GM18505 (cell line): ENCODE results near the gene FAR2.
A peak's percentile ranks its signal among the peaks of the same experiment; 100 is the strongest.

Experiments
- ATAC-seq: cut with Tn5 transposase; IDR thresholded peaks from one replicate; pipeline ENCODE4 v1.9.1; 2021; ENCODE audit not compliant: unreplicated experiment
- POLR2A ChIP-seq: IDR thresholded peaks from 4 replicates; pipeline ENCODE4 v1.6.1; 2011; ENCODE audit warnings: borderline replicate concordance; ENCODE audit not compliant: insufficient read depth, insufficient read length; ENCODE audit errors: extremely low read depth

The FAR2 gene

DNA sequence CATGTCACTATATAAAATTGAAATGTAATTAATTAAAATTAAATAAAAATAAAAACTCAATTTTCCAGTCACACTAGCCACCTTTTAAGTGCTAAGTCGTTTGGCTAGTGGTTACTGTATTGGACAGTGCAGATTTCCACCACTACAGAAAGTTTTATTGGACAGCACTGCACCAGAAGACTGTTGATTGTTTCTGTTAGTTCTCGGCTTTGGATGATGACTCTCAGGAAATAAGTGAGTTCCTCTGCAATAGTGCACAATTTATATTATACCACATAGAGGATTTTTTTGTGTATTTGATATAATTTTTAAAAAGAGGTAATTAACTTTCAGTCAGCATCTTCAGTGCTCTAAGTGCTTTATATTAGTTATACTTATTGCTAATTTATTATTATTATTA lies 52.7 kb downstream of the FAR2 start:
- no peak for TF ChIP-seq POLR2A
- no peak for ATAC-seq

DNA sequence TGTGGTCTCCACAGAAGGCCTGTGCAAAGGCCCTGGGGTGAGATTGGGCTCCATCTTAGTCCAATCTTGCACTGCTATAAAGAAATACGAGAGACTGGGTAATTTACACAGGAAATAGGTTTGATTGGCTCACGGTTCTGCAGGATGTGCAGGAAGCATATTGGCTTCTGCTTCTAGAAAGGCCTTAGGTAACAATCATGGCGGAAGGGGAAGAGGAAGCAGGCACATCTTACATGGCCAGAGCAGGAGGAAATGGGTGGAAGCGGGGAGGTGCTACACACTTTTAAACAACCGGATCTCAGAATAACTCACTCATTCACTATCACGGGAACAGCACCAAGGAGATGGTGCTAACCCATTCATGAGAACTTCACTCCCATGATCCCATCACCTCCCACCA lies 55.4 kb downstream of the FAR2 start:
- TF ChIP-seq POLR2A = no peak
- ATAC-seq = no peak

DNA sequence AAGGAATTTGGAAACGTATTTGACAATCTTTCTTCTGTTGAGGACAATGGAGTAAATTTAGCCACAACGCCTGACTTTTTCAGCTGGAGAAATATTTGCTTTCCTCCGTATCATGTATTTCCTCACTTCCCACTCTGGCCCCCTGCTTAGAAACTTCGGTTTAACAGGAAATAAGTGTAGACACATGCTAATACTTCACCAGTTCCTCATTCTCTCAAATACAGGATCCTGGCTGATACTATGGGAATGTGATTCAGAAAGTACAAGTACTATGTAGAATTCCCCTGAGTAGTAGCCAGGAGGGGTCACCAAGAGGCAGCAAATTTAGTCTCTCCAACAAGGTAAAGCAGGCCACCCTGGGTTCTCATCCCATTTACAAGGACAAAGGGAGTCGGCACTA lies 58.0 kb downstream of the FAR2 start:
- no peak for ATAC-seq
- no peak for TF ChIP-seq POLR2A

DNA sequence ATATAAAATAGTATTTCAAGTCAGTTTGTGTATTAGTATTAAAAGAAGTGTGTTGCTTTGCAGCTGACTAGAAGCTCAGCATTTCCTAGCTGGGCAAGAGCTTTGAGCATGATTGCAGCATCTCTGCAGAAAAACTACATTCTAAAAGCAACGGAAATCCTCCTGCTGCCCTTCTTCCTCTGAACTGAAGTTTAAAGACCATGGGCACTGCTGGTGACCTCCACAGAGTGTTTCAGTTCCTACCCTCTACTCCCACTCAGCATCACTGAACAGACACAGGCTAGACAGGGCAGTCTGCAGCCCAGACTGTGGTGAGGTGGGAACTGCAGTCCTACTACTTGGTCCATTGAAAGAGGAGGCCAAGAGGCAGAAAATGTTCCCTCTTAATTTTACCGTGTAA lies 59.0 kb downstream of the FAR2 start:
- no peak for TF ChIP-seq POLR2A
- ATAC-seq = peak; percentile 71

DNA sequence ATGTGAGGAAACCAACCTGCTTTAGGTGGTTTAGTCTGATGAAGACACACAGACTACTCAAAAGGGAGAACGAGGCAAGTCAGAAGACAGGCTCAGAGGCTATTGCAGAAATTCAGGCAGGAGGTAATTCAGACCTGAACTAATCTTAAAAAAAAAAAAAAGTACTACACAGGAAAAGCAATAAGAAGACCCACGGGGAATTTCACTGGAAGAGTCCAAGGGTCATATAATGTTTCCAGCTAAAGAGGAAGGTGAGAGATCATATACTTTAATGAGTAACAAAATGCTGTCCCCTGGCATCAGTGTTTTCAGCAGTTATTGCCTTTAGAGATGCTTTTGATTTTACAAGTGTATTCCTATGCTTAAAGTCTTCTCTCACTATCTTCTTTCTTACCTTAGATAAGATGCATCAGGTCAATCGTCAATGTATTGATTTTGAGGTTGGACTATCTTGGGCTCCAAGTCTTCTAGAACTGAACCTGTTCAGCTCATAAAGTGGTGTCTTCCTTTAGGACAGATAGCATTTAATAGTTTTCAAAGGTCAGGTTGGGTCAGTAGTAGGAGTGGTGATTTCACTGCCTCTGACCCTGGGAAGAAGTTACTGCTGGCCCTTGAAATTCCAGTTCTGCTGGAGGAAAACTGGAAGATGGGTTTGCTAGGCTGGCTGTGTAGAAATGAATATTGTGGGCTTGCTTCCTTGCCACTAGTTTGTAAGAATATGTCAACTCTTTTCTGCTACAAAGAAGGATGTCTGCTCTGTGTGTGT lies 60.0 kb downstream of the FAR2 start:
- TF ChIP-seq POLR2A = no peak

DNA sequence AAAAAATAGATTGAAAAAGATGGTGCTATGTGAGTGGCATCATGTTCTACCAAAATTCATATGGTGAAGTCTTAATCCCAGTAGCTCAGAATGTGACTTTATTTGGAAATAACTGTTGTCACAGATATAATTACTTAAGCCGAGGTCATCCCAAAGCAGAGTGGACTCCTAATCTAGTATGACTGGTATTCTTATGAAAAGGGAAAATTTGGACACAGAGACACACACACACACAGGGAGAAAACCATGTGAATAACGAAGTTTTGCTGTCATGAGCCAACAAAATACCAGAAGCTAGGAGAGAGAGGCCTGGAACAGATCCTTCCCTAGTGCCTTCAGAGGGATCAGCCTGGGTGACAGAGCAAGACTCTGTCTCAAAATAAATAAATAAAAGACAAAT lies 62.6 kb downstream of the FAR2 start:
- TF ChIP-seq POLR2A = no peak
- no peak for ATAC-seq

More for the DNA sequence above, 60.0 kb downstream of the FAR2 start:
- ATAC-seq = no peak

DNA sequence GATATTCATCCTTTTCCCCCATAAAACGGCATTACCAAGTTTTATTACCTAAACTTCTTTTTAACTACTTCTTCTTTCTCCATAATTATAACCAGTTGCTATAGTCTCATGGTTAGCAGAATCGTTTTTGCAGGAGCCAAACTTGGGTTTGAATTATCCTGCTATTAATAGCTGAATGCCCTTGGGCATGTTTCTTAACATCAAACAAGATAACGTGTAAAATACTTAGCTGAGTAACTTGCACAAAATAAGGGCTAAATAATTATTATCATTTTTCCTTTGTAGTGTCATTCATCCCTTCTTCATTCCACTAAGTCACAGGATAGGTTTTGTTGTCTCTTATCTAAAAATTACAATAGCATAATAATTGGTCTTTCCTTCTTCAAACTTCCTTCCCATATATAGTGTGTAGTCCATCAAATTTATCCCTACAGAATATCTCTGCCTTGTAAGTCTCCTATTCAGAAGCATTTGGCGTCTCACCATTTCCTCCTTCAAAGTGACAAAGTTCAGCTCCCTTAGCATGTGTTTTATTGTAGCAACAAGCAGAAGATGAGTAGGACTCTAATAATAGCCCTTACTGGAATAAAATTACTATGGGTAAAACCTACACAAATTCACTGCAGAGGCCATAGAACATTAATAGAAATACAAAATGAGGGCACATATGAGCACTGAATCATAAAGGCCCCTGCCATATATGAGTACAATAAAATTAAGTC lies 63.8 kb downstream of the FAR2 start:
- TF ChIP-seq POLR2A = no peak
- ATAC-seq = no peak

DNA sequence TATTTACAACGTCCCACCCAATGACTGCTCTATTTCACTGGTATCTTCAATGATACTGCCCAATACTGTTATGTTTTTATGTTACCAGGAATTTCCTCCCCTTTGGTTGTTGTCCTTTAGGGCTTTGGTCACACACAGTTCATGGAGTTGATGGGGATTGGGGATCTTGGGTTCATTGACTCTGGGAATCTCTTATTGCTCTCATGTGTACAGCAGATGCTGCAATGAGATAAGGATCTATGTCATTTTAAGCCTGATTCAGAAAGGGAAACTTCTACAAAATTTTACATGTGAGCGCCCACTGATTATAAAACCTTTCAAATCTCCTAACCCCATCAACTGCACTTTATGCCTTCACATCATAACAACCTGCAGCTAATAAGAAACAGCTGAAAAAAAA lies 67.2 kb downstream of the FAR2 start:
- no peak for ATAC-seq
- TF ChIP-seq POLR2A = no peak

DNA sequence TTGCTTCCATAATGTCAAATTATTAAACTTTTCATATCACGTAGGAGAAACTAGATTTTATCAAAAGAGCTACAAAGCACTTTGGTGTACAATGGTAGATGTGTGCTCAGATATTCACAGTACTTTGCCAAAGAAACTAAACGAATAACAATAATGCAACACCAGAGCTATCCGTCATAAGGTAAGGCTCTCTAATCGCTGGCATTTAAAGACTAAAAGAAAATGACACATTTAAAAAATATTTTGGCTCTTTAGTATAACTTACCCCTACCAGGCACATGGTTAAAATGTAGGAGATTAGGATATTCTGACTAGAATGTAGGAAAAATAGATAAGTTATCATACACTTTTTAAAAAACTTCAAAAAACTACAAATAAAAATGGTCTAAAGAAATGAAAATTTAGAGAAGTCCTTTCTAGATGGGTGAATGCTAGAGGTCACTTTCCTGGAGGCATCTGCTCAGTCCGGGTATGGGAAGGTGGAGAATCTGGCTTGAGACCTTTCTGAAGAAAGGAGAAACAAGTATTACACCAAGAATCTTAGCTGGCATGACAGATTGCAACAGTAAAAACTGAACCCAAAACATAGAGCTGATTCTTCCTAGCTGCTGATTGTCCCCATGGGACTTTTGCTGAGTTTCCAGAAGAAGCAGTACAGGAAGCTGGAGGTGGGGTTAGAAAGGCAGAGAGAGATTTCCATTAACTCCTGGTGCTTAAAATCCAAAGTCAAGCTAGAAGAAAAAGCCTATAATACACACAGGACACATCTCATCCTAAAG lies 67.9 kb downstream of the FAR2 start:
- no peak for TF ChIP-seq POLR2A
- ATAC-seq = no peak

DNA sequence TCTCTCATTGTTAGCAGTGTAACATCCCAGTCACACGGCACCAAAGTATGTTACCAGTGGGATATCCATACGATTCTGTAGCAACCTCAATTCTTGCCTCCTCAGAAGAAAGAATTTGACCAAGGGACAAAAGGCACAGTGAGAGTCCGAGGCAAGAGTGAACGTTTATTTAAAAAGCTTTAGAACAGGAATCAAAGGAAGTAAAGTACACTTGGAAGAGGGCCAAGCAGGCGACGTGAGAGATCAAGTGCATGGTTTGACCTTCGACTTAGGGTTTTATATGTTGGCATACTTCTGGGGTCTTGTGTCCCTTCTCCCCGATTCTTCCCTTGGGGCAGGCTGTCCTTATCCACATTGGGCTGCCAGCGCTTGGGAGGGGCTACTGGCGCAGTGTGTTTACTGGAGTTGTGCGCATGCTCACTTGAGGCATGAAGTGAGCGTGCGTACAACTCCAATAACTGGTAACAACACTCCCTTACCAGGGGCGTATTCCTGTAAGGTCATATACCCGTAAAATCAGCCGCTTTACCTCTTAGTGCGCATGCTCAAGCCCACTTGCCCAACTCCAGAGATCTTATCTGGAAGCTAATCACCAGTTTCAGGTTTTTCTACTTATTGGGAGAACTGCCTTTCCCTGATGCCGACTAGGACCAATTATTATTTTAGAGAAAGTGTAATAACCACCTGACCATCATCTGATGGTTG lies 71.7 kb downstream of the FAR2 start:
- TF ChIP-seq POLR2A = no peak
- ATAC-seq = no peak

DNA sequence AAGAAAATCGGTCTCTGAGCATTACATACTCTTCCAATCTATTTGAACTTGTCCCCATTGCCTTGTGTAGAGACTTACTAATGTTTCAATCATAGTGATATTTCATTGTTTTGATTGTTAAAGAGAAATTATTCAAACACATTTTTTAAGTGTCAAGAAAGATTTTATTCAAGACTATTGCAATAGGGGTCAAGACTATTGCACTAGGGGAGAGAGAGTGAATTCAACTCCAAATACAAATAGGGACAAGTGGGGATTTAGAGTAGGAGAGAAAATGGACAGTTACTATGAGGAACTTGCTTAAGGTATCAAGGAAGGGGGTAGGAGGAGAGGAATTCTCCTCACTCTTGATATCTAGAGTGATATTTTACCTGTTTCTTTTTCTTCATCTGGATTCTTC lies 73.1 kb downstream of the FAR2 start:
- no peak for TF ChIP-seq POLR2A
- no peak for ATAC-seq

DNA sequence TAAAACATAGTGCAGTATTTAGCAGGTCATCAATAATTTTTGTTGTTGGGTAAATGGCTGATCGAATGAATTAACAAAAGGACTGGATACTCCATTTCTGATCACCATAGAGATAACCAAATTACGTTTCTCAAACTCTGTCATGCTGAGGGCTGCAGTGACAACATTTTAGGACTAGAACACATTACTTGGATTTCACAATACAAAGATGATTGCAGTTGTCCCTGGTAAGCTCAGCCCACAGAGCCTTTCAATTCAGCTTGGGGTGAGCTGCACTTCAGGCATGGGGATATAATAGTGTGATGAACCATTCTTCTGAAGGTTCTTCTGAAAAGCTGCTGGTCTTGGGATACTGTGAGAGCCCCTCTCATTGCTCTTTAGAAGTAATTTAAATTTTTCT lies 74.3 kb downstream of the FAR2 start:
- no peak for ATAC-seq
- no peak for TF ChIP-seq POLR2A

DNA sequence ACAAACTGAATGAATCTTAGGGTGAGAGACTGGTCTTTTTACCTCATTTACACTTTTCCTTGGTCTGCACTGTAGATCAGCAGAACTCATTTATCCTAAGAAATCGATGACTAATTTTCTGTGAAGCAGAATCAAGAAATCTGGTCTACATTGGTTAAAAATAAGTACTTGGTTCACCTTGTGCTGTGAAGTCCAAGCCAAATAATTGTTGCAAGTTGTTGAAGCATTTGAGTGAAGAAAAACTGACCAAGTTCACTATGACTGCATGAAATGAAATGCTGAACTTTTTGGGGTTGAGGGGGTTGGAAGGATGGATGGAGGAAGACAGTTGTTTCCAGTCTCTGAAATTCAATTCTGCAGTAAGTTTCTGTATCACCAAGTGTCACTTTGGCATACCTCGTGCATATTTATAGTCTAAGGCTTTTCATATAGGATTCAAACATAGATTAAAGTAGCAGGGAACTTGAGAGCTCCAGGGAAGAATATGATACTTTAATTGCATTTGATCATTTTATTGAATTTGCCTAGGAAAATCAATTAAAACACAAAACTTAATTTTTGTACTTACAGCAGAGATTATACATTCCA lies 75.0 kb downstream of the FAR2 start:
- TF ChIP-seq POLR2A = no peak
- ATAC-seq = no peak
